Measurements from ENCODE around the gene MET. TPM values are rescaled to one million over a fixed set of nuclear protein-coding genes. Genes with fewer than 3 reads are reported as not detected.

Gene MET
- total RNA-seq, 2 donors from 2014 or later: 15.8 to 18.6 TPM

- no peak overlapping the region for H3K27ac ChIP-seq
- H3K4me1 ChIP-seq (ENCODE audit: control insufficient read depth in 1 of 2, low read depth in 2 of 2): no peaks in the 10 kb centered on the region
- DNase-seq (ENCODE audit: low spot score) (no peak), ATAC-seq (ENCODE audit: insufficient number of reproducible peaks, low FRiP score, low read depth) (no peak)
- H3K36me3 ChIP-seq: no peaks in the 10 kb centered on the region
- no peak overlapping the region for H3K4me3 ChIP-seq
- no peaks in the 10 kb centered on the region for H3K27me3 ChIP-seq (replicated peaks; ENCODE audit: insufficient read depth)
- no peaks in the 10 kb centered on the region for H3K9me3 ChIP-seq
- no peak for TF ChIP-seq CTCF (IDR thresholded peaks at IDR 0.05)
These were observed 165.6 kb downstream of the MET start for GRCh38 chr7:116837586-116837985.

- Histone ChIP-seq H3K4me1 (ENCODE audit: control insufficient read depth in 1 of 2, low read depth in 2 of 2) (no peaks in the 10 kb centered on the region), H3K4me3 (no peak overlapping the region), H3K9me3 (no peaks in the 10 kb centered on the region), H3K36me3 (no peaks in the 10 kb centered on the region), H3K27ac (no peak overlapping the region), H3K27me3 (replicated peaks; ENCODE audit: insufficient read depth) (no peaks in the 10 kb centered on the region)
- DNase-seq (ENCODE audit: low spot score) (no peak), ATAC-seq (ENCODE audit: insufficient number of reproducible peaks, low FRiP score, low read depth) (no peak)
- no peak for TF ChIP-seq CTCF (IDR thresholded peaks at IDR 0.05)
These were observed 168.3 kb downstream of the MET start for GRCh38 chr7:116840256-116840655.

GRCh38 chr7:116842371-116842770, 170.4 kb downstream of the MET start:
- Histone ChIP-seq H3K27ac (no peak overlapping the region), H3K4me1 (ENCODE audit: control insufficient read depth in 1 of 2, low read depth in 2 of 2) (no peaks in the 10 kb centered on the region), H3K27me3 (replicated peaks; ENCODE audit: insufficient read depth) (no peaks in the 10 kb centered on the region), H3K4me3 (no peak overlapping the region), H3K9me3 (no peaks in the 10 kb centered on the region), H3K36me3 (no peaks in the 10 kb centered on the region)
- no peak for TF ChIP-seq CTCF (IDR thresholded peaks at IDR 0.05)
- ATAC-seq (ENCODE audit: insufficient number of reproducible peaks, low FRiP score, low read depth) (no peak), DNase-seq (ENCODE audit: low spot score) (no peak)

GRCh38 chr7:116843378-116843777, 171.4 kb downstream of the MET start:
- DNase-seq (ENCODE audit: low spot score): no peak

More at GRCh38 chr7:116843378-116843777, 171.4 kb downstream of the MET start:
- Histone ChIP-seq H3K9me3 (no peaks in the 10 kb centered on the region), H3K4me1 (ENCODE audit: control insufficient read depth in 1 of 2, low read depth in 2 of 2) (no peaks in the 10 kb centered on the region), H3K27ac (peak overlapping the region; percentile 9 to 50), H3K27me3 (replicated peaks; ENCODE audit: insufficient read depth) (no peaks in the 10 kb centered on the region), H3K36me3 (no peaks in the 10 kb centered on the region), H3K4me3 (peak overlapping the region; percentile 70)
- no peak for TF ChIP-seq CTCF (IDR thresholded peaks at IDR 0.05)
- ATAC-seq (ENCODE audit: insufficient number of reproducible peaks, low FRiP score, low read depth): no peak

Other genes with a start within 250 kb of the MET start
- gene CAV2, start 172.5 kb upstream of the MET start, total RNA-seq: 100 to 1,000 TPM in 1 of 2 donors, 10 to 100 TPM in 1; 93.8 to 157 TPM
- 100 to 1,000 TPM; 194 to 210 TPM for gene CAV1, start 147.2 kb upstream of the MET start, total RNA-seq
- 100 to 1,000 TPM in 1 of 2 donors, 10 to 100 TPM in 1; 69.0 to 141 TPM for gene CAPZA2, start 190.4 kb downstream of the MET start, total RNA-seq

Measured in thoracic aorta (tissue), 2 donors.